ENCODE data around the gene ROS1. TPM values are rescaled to one million over a fixed set of nuclear protein-coding genes. Genes with fewer than 3 reads are reported as not detected.
"Not testable (repeated sequence)": the region's sequence is repeated elsewhere in the genome, so short reads cannot be mapped to it uniquely, and the experiment has no call there.

ROS1 gene
- total RNA-seq, 1 donor from 2014 or later, result 0.92 TPM

- no peak for DNase-seq
These were observed 45.4 kb downstream of the ROS1 start for GRCh38 chr6:117380298-117380697.

GRCh38 chr6:117375446-117375845 lies 50.3 kb downstream of the ROS1 start:
- no peak for DNase-seq

- DNase-seq, result no peak
These were observed 52.4 kb downstream of the ROS1 start for GRCh38 chr6:117373211-117373813.

GRCh38 chr6:117372289-117372688 lies 53.5 kb downstream of the ROS1 start:
- DNase-seq, result not testable (repeated sequence)

GRCh38 chr6:117371492-117371891 lies 54.2 kb downstream of the ROS1 start:
- DNase-seq, result no peak

GRCh38 chr6:117359581-117359980 lies 66.2 kb downstream of the ROS1 start:
- DNase-seq, result no peak

GRCh38 chr6:117354671-117355070 lies 71.1 kb downstream of the ROS1 start:
- no peak for DNase-seq

- no peak for DNase-seq
These were observed 73.2 kb downstream of the ROS1 start for GRCh38 chr6:117352466-117353081.

GRCh38 chr6:117351521-117351920 lies 74.2 kb downstream of the ROS1 start:
- no peak for DNase-seq

- DNase-seq, result peak; percentile 18
These were observed 79.4 kb downstream of the ROS1 start for GRCh38 chr6:117346142-117346930.

GRCh38 chr6:117345292-117345610 lies 80.5 kb downstream of the ROS1 start:
- no peak for DNase-seq

- no peak for DNase-seq
These were observed 81.1 kb downstream of the ROS1 start for GRCh38 chr6:117344444-117345291.

GRCh38 chr6:117338567-117338966 lies 87.2 kb downstream of the ROS1 start:
- DNase-seq, result no peak

GRCh38 chr6:117329926-117330325 lies 95.8 kb downstream of the ROS1 start:
- no peak for DNase-seq

- DNase-seq, result no peak
These were observed 97.2 kb downstream of the ROS1 start for GRCh38 chr6:117328500-117328899.

GRCh38 chr6:117328005-117328389 lies 97.7 kb downstream of the ROS1 start:
- no peak for DNase-seq

GRCh38 chr6:117327149-117328004 lies 98.4 kb downstream of the ROS1 start:
- DNase-seq, result no peak

- no peak for DNase-seq
These were observed 99.3 kb downstream of the ROS1 start for GRCh38 chr6:117326396-117326795.

GRCh38 chr6:117317261-117317660 lies 108.5 kb downstream of the ROS1 start:
- DNase-seq, result peak; percentile 48

GRCh38 chr6:117311726-117312125 lies 114.0 kb downstream of the ROS1 start:
- DNase-seq, result no peak

GRCh38 chr6:117311310-117311709 lies 114.4 kb downstream of the ROS1 start:
- DNase-seq, result no peak

GRCh38 chr6:117309611-117310010 lies 116.1 kb downstream of the ROS1 start:
- no peak for DNase-seq
